Transverse colon (tissue), 3 donors: ENCODE data around the gene MYOM1.
"Not testable (repeated sequence)": the region's sequence is repeated elsewhere in the genome, so short reads cannot be mapped to it uniquely, and the experiment has no call there.

Experiments
- EP300 ChIP-seq: sonication (generic); formaldehyde crosslinking; IDR thresholded peaks from one replicate; pipeline ENCODE4 v1.6.1; 2017; ENCODE audit warnings: antibody characterized with exemption, low read depth
- POLR2AphosphoS5 ChIP-seq, 3 donors: sonication (generic); formaldehyde crosslinking; IDR thresholded peaks; one replicate each; pipeline ENCODE4 v1.6.1; 2016; ENCODE audit warnings: antibody characterized with exemption in 3 of 3

DNA sequence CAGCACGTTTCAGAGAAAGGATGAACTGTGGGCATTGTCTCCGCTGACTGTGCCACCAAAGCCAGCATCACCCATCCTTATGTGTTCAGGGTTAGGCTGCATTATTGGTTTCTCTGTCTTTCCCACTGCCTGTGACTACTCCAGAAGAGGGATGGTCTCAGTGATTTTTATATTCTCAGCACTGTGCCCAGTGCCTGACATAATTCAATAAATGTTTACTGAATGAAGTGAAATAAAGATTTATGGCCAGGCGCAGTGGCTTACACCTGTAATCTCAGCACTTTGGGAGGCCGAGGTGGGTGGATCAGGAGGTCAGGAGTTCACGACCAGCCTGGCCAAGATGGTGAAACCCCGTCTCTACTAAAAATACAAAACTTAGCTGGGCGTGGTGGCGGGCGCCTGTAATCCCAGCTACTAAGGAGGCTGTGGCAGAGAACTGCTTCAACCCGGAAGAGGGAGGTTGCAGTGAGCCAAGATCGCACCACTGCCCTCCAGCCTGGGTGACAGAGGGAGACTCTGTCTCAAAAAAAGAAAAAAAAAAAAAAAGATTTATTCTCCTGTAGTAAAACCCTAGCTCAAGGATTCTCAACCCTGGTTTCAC is 21.4 kb downstream of the MYOM1 start:
- TF ChIP-seq EP300; POLR2AphosphoS5 (IDR thresholded peaks at IDR 0.05): not testable (repeated sequence)
